Subcutaneous adipose tissue (tissue), 4 donors: ENCODE results near the gene ARHGAP22. TPM values are rescaled to one million over a fixed set of nuclear protein-coding genes. Genes with fewer than 3 reads are reported as not detected.

Source experiments
- CTCF ChIP-seq: fragments of 450-650 bp; IDR thresholded peaks from one replicate; pipeline ENCODE4 v1.5.1; 2016; ENCODE audit warnings: low read depth, mild to moderate bottlenecking, control low read depth, antibody characterized with exemption, moderate library complexity
- total RNA-seq, 4 donors: library from RNA; depleted of rRNA; stranded (reverse); fragments of >200 nt; gene quantifications; one replicate each; pipeline ENCODE4 v1.1.0, GENCODE V29; 2016

The ARHGAP22 gene
- total RNA-seq, 4 donors from 2014 or later: 2.1 to 15.0 (median 5.0) TPM

GRCh38 chr10:48608976-48609375 lies 4.1 kb upstream of the ARHGAP22 start:
- TF ChIP-seq CTCF: no peak

GRCh38 chr10:48608279-48608681 lies 3.4 kb upstream of the ARHGAP22 start:
- TF ChIP-seq CTCF: no peak

- no peak for TF ChIP-seq CTCF
Observed at GRCh38 chr10:48607356-48608278, 2.7 kb upstream of the ARHGAP22 start.

- no peak for TF ChIP-seq CTCF
Observed at GRCh38 chr10:48606530-48607355, 1.9 kb upstream of the ARHGAP22 start.

- no peak for TF ChIP-seq CTCF
Observed at GRCh38 chr10:48605786-48606529, 1.1 kb upstream of the ARHGAP22 start.

GRCh38 chr10:48604039-48604990 lies 558 bp downstream of the ARHGAP22 start:
- TF ChIP-seq CTCF: no peak
